AG04450 (cell line): ENCODE results near the gene LCMT1. TPM values are rescaled to one million over a fixed set of nuclear protein-coding genes. Genes with fewer than 3 reads are reported as not detected.

Experiments used
- CTCF ChIA-PET: fragments of 300-600, 350-600 bp; formaldehyde crosslinking; extraction: SDS; loops from one replicate; lab custom pipeline; 2022; ENCODE audit warnings: antibody characterized with exemption, inconsistent platforms; lab: Charles Lee
- POLR2A ChIA-PET: fragments of 350-600 bp; formaldehyde crosslinking; extraction: SDS; loops from one replicate; lab custom pipeline; 2021; ENCODE audit warnings: antibody characterized with exemption, inconsistent platforms; lab: Yijun Ruan, JAX
- DNase-seq: peaks from one replicate; pipeline ENCODE4 v3.0.0-alpha.2; 2011; ENCODE audit warnings: low read depth, low spot score
- H3K27ac ChIP-seq: one replicate; pipeline ENCODE4 v1.5.1; 2012; ENCODE audit warnings: low read depth, low read length, control low read depth
- H3K27me3 ChIP-seq: one replicate; pipeline ENCODE4 v1.6.0; 2012; ENCODE audit warnings: low read length; ENCODE audit not compliant: control insufficient read depth, insufficient read depth
- H3K4me3 ChIP-seq: 2 replicates; pipeline ENCODE4 v1.5.1; 2011; ENCODE audit warnings: mild to moderate bottlenecking, low read depth, low read length, control low read depth
- H3K9me3 ChIP-seq: 2 replicates; pipeline ENCODE4 v1.5.1; 2012; ENCODE audit warnings: low read length; ENCODE audit not compliant: control insufficient read depth, insufficient read depth
- CTCF ChIP-seq: IDR thresholded peaks from 2 replicates; pipeline ENCODE4 v1.5.1; 2011; ENCODE audit warnings: low read depth, low read length, control low read depth, inconsistent platforms
- polyA plus RNA-seq: library from polyadenylated mRNA; depleted of rRNA; stranded (reverse); fragments of >200 nt; gene quantifications from 2 replicates; pipeline ENCODE4 v1.2.3, GENCODE V29; 2011

The LCMT1 gene
- polyA plus RNA-seq, 1 experiment = 46.9 TPM

GRCh38 chr16:25143928-25144327, 32.4 kb downstream of the LCMT1 start:
- H3K9me3 ChIP-seq = no peaks in the 10 kb centered on the region; the same call in 1 of the 2 replicates
- ChIA-PET POLR2A (no interaction called here), CTCF (no interaction called here)
- DNase-seq = no peak
- no peaks in the 10 kb centered on the region for H3K27me3 ChIP-seq
- peak; percentile 28; the same call in 1 of the 2 replicates for TF ChIP-seq CTCF
- no peak overlapping the region for H3K4me3 ChIP-seq
- H3K27ac ChIP-seq = no peak overlapping the region

DNA sequence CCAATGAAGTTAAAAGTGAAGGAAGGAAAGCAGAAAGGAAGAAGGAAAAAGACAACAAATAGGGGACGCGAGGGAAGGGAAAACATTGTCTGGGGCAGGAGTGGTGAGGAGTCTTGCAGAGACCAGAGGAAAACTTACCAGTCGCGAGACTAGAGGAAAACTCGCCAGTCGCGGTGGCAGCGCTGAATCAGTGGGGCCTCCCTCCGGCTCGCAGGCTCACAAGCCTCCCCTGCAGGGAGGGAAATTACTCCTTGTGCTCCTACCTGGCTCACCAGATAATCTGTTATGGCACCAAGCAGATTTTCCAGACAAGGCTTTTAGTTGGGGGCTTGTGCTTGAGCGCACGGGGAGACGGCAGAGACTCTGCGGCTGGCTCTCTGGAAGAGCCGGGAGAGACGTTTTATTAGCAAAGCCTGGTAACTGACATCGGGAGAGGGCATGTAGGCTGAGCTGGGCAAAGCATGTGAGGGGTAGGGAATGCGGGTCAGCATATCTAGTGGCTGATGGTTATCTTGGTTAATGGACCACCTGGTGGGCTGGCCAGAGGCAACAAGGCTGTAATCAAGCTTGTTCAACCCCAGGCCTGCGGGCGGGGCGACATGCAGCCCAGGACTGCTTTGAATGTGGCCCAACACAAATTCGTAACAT, 37.1 kb downstream of the LCMT1 start:
- no peaks in the 10 kb centered on the region for H3K27me3 ChIP-seq
- no peaks in the 10 kb centered on the region; the same call in 1 of the 2 replicates for H3K9me3 ChIP-seq
- H3K27ac ChIP-seq = no peak overlapping the region
- ChIA-PET CTCF (interaction anchor here (0.7 kb wide), 1 partner anchor 13 kb away, joined by 4 read pairs; no protein-coding TSS in a partner anchor), POLR2A (no interaction called here)
- H3K4me3 ChIP-seq = no peak overlapping the region
- TF ChIP-seq CTCF = no peak
- DNase-seq = no peak

GRCh38 chr16:25151996-25152395, 40.5 kb downstream of the LCMT1 start:
- TF ChIP-seq CTCF = no peak
- ChIA-PET POLR2A (no interaction called here), CTCF (interaction anchor here (1.1 to 2.6 kb wide), 5 partner anchors 16 to 81 kb away, joined by 3 to 10 read pairs (median 5); no protein-coding TSS in a partner anchor)
- no peak for DNase-seq
- Histone ChIP-seq H3K27me3 (no peaks in the 10 kb centered on the region), H3K27ac (no peak overlapping the region), H3K4me3 (no peak overlapping the region), H3K9me3 (no peaks in the 10 kb centered on the region; the same call in 1 of the 2 replicates)

DNA sequence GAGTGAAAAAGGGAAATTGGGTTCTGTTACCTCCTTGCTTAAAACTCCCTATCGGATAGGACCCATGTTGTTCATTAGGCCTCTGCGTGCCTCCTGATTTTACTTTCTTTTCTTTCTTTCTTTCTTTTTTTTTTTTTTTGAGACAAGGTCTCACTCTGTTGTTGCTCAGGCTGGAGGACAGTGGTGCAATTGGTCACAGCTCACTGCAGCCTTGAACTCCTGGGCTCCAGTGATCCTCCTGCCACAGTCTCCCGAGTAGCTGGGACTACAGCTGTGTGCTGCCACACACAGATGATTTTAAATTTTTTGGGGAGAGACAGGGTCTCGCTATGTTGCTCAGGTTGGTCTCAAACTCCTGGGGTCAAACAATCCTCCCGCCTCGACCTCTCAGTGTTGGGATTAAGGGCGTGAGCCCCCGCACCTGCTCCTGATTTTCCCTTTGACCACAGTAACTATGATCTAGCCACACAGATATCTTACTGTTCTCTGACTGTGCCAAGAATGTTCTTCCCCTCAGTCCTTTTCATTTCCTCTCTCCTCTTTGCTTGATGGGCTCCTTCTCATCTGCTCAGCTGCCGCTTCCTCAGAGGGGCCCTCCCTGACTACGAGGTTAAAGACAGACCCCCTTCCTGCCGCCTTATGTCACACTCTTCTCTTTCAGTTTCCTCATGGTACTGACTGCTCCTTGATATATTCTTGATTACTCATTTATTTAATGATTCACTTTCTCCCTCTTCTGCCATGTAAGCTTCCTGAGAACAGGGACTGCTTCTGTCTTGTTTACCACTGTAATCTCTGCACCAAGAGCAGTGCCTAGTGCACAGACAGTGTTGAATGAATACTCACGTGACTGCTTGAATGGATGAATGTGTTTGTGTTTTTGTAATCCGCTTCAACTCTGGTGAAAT, 44.3 kb downstream of the LCMT1 start:
- Histone ChIP-seq H3K4me3 (no peak overlapping the region), H3K9me3 (no peaks in the 10 kb centered on the region), H3K27me3 (no peaks in the 10 kb centered on the region), H3K27ac (no peak overlapping the region)
- CTCF ChIA-PET = interaction anchor here (0.7 to 1.1 kb wide), 3 partner anchors 17 to 70 kb away, joined by 3 to 6 read pairs (median 4); no protein-coding TSS in a partner anchor
- no peak for DNase-seq
- TF ChIP-seq CTCF = no peak
- POLR2A ChIA-PET = no interaction called here
